Neural crest cell (in vitro differentiated cells): ENCODE measurements around the gene MMP25. TPM values are rescaled to one million over a fixed set of nuclear protein-coding genes. Genes with fewer than 3 reads are reported as not detected.

Experiments
- DNase-seq: peaks from one replicate; pipeline ENCODE4 v3.0.0; 2021; ENCODE audit warnings: low read depth, mixed read lengths, low spot score
- H3K27ac Mint-ChIP-seq: one replicate; pipeline ENCODE4 v1.8.0; 2021; ENCODE audit warnings: mild to moderate bottlenecking, mixed read lengths; ENCODE audit not compliant: unreplicated experiment
- H3K27me3 Mint-ChIP-seq: 2 replicates; pipeline ENCODE4 v1.8.0; 2021; ENCODE audit warnings: low read depth, mild to moderate bottlenecking, mixed read lengths
- H3K36me3 Mint-ChIP-seq: 2 replicates; pipeline ENCODE4 v1.8.0; 2021; ENCODE audit warnings: low read depth, mild to moderate bottlenecking, mixed read lengths
- H3K4me1 Mint-ChIP-seq: 2 replicates; pipeline ENCODE4 v1.8.0; 2021; ENCODE audit warnings: mixed read lengths
- H3K4me3 Mint-ChIP-seq: one replicate; pipeline ENCODE4 v1.8.0; 2021; ENCODE audit warnings: mild to moderate bottlenecking, mixed read lengths
- H3K9me3 Mint-ChIP-seq: 2 replicates; pipeline ENCODE4 v1.8.0; 2021; ENCODE audit warnings: mixed read lengths
- CTCF ChIP-seq: fragments of 200-600 bp; sonication (generic); conservative IDR thresholded peaks from 2 replicates; pipeline ENCODE4 v1.5.0; 2021; ENCODE audit warnings: antibody characterized with exemption, mild to moderate bottlenecking
- total RNA-seq: library from RNA; stranded (reverse); gene quantifications from 2 replicates; pipeline ENCODE4 v1.2.1, GENCODE V29; 2021

MMP25 gene
- total RNA-seq, 1 donor from 2014 or later, result 0.96 TPM

GRCh38 chr16:3009568-3010390 lies 36.6 kb upstream of the MMP25 start:
- Mint-ChIP-seq H3K36me3 (no peaks in the 10 kb centered on the region), H3K27me3 (peaks cover 100% of the 10 kb centered on the region), H3K27ac (no peak overlapping the region), H3K4me1 (peaks cover under 1% of the 10 kb centered on the region), H3K9me3 (no peaks in the 10 kb centered on the region), H3K4me3 (no peak overlapping the region)
- TF ChIP-seq CTCF, result no peak
- DNase-seq, result no peak

GRCh38 chr16:3010510-3010909 lies 35.9 kb upstream of the MMP25 start:
- no peaks in the 10 kb centered on the region for H3K9me3 Mint-ChIP-seq
- no peak for DNase-seq
- no peak overlapping the region for H3K27ac Mint-ChIP-seq
- peaks cover 99% of the 10 kb centered on the region for H3K27me3 Mint-ChIP-seq
- H3K4me3 Mint-ChIP-seq, result no peak overlapping the region
- no peak for TF ChIP-seq CTCF
- H3K36me3 Mint-ChIP-seq, result no peaks in the 10 kb centered on the region
- H3K4me1 Mint-ChIP-seq, result peaks cover 4% of the 10 kb centered on the region

- H3K36me3 Mint-ChIP-seq, result no peaks in the 10 kb centered on the region
These were observed 34.1 kb upstream of the MMP25 start for GRCh38 chr16:3012246-3012645.

GRCh38 chr16:3012828-3013420 lies 33.4 kb upstream of the MMP25 start, which contains the start of gene CLDN9:
Gene CLDN9 (plus strand): TSS chr16:3012923. CDS start chr16:3013363, 440 bp downstream.
- TF ChIP-seq CTCF, result no peak
- Mint-ChIP-seq H3K4me1 (peaks cover 4% of the 10 kb centered on the region), H3K4me3 (no peak within 1 kb of the TSS), H3K27ac (no peak within 1 kb of the TSS), H3K27me3 (peaks cover 96% of the 10 kb centered on the region), H3K36me3 (no peaks in the 10 kb centered on the region), H3K9me3 (no peaks in the 10 kb centered on the region)
- DNase-seq, result no peak

More at GRCh38 chr16:3012246-3012645, 34.1 kb upstream of the MMP25 start:
- DNase-seq, result no peak
- Mint-ChIP-seq H3K4me1 (peaks cover 4% of the 10 kb centered on the region), H3K27me3 (peaks cover 99% of the 10 kb centered on the region), H3K4me3 (no peak overlapping the region), H3K27ac (no peak overlapping the region), H3K9me3 (no peaks in the 10 kb centered on the region)
- no peak for TF ChIP-seq CTCF

- TF ChIP-seq CTCF, result no peak
- no peak for DNase-seq
- H3K27me3 Mint-ChIP-seq, result peaks cover 96% of the 10 kb centered on the region
- H3K4me3 Mint-ChIP-seq, result no peak overlapping the region
- peaks cover 4% of the 10 kb centered on the region for H3K4me1 Mint-ChIP-seq
- H3K27ac Mint-ChIP-seq, result no peak overlapping the region
- H3K36me3 Mint-ChIP-seq, result no peaks in the 10 kb centered on the region
- no peaks in the 10 kb centered on the region for H3K9me3 Mint-ChIP-seq
These were observed 32.8 kb upstream of the MMP25 start for GRCh38 chr16:3013491-3013951.
